GM19452 (cell line): ENCODE results near the gene NFIA.

Experiments
- ATAC-seq: cut with Tn5 transposase; IDR thresholded peaks from one replicate; pipeline ENCODE4 v1.9.1; 2021; ENCODE audit not compliant: unreplicated experiment

Gene NFIA

GRCh38 chr1:61322769-61323168 is 240.4 kb downstream of the NFIA start:
- no peak for ATAC-seq

GRCh38 chr1:61323681-61324328 is 241.4 kb downstream of the NFIA start:
- ATAC-seq = no peak

GRCh38 chr1:61326713-61327112 is 244.4 kb downstream of the NFIA start:
- no peak for ATAC-seq

GRCh38 chr1:61327436-61327835 is 245.1 kb downstream of the NFIA start:
- no peak for ATAC-seq

- ATAC-seq = no peak
These were observed 247.2 kb downstream of the NFIA start for GRCh38 chr1:61329556-61329955.

GRCh38 chr1:61330018-61330417 is 247.7 kb downstream of the NFIA start:
- ATAC-seq = no peak

GRCh38 chr1:61330571-61330970 is 248.2 kb downstream of the NFIA start:
- no peak for ATAC-seq

- ATAC-seq = peak; percentile 99
These were observed 249.9 kb downstream of the NFIA start for GRCh38 chr1:61332196-61332753.

- ATAC-seq = no peak
These were observed 250.4 kb downstream of the NFIA start for GRCh38 chr1:61332796-61333195.

GRCh38 chr1:61334718-61335589 is 252.6 kb downstream of the NFIA start:
- ATAC-seq = no peak

GRCh38 chr1:61337037-61337436 is 254.7 kb downstream of the NFIA start:
- ATAC-seq = no peak

- no peak for ATAC-seq
These were observed 255.1 kb downstream of the NFIA start for GRCh38 chr1:61337441-61337951.

GRCh38 chr1:61337981-61338848 is 255.9 kb downstream of the NFIA start:
- no peak for ATAC-seq

GRCh38 chr1:61338899-61339298 is 256.5 kb downstream of the NFIA start:
- ATAC-seq = no peak

GRCh38 chr1:61341426-61341825 is 259.1 kb downstream of the NFIA start:
- ATAC-seq = no peak

GRCh38 chr1:61343734-61344420 is 261.5 kb downstream of the NFIA start:
- ATAC-seq = no peak

- ATAC-seq = no peak
These were observed 262.3 kb downstream of the NFIA start for GRCh38 chr1:61344696-61345095.

GRCh38 chr1:61348025-61348665 is 265.8 kb downstream of the NFIA start:
- ATAC-seq = no peak

- ATAC-seq = no peak
These were observed 270.6 kb downstream of the NFIA start for GRCh38 chr1:61352845-61353435.
